ENCODE results near the gene CPD.

GRCh38 chr17:30378825-30379302 is at the start of gene CPD:
- TF ChIP-seq NRF1 (conservative IDR thresholded peaks at IDR 0.05 in 1 of 2, IDR thresholded peaks at IDR 0.05 in 1 of 2) (peak; percentile 14 to 42; a peak in 1 of 4 replicates), SIN3A (IDR thresholded peaks at IDR 0.05; ENCODE audit: borderline replicate concordance in 2 of 2, control insufficient read depth in 1 of 2, low read depth in 2 of 2, low read length in 2 of 2) (0 out of 4 replicates have a peak, but pooled peaks of 1 of the 2 experiments have one; percentile 39), MED1 (CRISPR knock-in tag; IDR thresholded peaks at IDR 0.05; ENCODE audit: borderline replicate concordance) (no peak), TSHZ1 (CRISPR knock-in tag; IDR thresholded peaks at IDR 0.05) (no peak), MAX (CRISPR knock-in tag; IDR thresholded peaks at IDR 0.05) (no peak), ARHGAP35 (IDR thresholded peaks at IDR 0.05; ENCODE audit: partially characterized antibody) (no peak), POLR2A (conservative IDR thresholded peaks at IDR 0.05) (peak; percentile 81), ZNF592 (IDR thresholded peaks at IDR 0.05) (no peak), GATAD2A (IDR thresholded peaks at IDR 0.05) (0 out of 2 replicates have a peak, but pooled peaks have one; percentile 17), ZNF239 (CRISPR knock-in tag; IDR thresholded peaks at IDR 0.05) (no peak)
